Erythroblast (primary cell): Measurements from ENCODE around the gene MBD2.

Experiments
- GATA1 ChIP-seq: IDR thresholded peaks from 2 replicates; pipeline ENCODE4 v1.6.1; 2011; ENCODE audit warnings: low read depth, mild to moderate bottlenecking, control low read depth, low read length, moderate library complexity
- POLR2A ChIP-seq: IDR thresholded peaks from 2 replicates; pipeline ENCODE4 v1.6.1; 2011; ENCODE audit warnings: mild to moderate bottlenecking, low read length

DNA sequence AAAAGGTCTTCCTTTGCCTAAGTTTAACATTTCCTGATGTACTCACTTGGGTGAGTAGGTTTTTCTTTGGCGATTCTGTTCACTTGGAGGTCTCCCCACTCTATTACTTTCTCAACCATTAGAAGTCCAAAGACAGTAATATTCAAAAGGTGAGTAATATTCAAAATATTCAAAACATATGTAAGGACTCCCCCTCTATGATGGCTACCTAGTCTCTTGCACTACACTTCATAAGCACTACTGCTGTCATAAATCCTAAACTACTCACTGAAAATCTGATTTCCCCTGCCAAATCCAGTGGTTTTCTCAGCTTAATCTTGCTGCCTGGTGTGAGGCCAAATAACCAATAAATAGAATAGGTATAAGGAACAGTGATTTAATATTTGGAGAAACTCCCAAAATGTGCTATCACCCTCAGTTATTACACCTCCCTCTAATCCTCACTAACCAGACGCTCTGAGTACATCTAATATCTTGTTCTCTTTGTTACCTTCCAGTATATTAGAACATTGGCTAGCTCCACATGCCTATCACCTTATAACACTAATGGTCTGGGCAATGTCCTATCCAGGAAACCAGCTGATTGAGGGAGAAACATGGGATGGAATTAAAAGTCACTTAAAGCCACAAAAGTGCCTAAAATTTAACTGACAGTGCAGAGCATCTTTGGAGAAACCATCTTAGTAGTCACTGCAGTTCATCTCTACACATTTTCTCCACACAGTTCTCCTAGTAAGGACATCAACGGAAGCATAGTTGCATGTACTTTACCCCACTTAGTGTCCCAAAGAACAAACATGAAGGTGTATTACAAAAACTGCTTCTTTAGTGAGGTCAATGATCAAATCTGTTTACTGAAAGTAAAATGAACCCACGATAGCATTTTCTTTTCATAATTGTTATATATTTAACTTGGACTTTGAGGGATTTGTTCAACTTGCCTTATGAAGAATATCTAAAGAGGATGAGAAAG is 54.8 kb downstream of the MBD2 start:
- TF ChIP-seq POLR2A (no peak), GATA1 (no peak)
